ENCODE results near the gene ARHGAP12.
"Not testable (repeated sequence)": the region's sequence is repeated elsewhere in the genome, so short reads cannot be mapped to it uniquely, and the experiment has no call there.

ARHGAP12 gene

DNA sequence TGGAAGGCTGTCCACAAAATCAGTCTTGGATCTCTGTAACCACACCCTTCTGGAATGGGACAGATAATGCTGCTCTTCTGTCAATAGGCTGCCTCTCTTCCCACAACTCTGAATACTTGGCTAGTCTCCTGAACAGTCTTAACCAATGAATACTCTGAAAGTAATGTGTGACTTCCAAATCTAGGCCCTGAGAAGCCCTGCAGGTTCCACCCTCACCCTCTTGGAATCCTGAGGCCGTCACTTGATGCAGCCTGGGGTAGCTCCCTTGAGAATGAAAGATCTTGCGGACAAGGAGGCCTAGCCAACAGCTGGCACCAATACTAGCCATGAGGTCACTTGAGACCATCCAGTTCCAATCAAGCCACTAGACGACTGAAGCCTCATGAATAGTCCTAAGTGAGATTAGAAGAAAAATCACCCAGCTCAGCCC is 109.2 kb downstream of the ARHGAP12 start:
- FAIRE-seq, result no peak

DNA sequence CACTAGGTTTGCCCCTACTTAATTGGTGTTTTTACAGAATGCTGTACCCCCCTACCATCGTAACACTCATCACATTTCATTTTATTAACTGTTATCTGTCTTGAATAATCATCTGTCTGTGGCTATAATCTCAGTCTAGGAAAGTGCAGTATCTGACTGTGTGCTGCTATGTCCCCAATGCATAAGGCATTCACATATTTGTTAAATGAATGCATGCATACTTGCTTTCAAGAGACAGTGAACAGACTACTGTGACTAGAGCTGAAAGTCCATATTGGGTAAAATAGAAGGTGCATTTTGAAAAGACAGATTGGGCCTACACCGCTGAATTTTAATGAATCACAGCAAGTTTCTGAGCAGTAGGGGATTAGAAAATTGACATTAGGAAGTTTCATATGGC is 112.3 kb downstream of the ARHGAP12 start:
- no peak for FAIRE-seq

DNA sequence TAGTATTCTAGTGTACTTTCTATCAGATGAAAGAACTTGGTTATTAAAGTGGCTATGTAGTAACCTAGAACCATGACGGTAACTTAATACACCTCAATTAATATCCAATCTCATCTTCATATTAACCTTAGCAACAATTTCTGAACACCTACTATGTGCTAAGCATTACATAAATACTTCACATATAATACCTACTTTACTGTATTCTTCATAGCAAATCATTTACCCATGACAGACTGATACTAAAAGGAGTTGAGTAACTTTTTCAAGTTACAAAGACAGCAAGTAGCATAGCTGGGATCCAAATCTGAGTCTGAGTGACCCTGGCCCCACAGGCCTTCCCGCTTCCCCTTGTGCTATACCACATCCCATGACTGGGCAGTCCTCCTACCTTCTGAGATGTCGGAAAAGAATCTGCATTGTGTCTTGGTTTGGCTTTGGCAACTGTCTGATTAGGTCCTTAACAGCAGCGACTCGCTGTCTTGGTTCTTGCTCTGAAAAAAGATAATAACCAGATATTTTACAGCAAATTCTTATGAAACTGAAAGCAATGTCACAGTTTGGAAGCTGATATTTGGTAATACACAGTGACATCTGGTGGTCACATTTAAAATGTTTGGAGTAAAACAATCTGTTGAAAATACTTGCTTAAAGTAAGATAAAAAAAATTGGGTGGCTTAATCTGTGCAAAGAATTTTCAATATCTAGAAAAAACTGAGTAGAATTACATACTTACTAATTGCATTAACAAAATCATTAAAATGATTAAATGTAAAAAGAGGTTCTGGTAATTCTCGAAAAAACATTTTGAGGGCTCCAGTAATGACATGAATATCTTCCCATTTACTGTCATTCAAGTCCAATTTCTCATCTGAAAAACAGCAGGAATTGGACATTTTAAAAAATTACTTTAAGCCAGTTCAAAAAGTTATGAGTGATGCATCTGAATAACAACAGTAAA is 120.1 kb downstream of the ARHGAP12 start:
- FAIRE-seq, result peak; percentile 99

DNA sequence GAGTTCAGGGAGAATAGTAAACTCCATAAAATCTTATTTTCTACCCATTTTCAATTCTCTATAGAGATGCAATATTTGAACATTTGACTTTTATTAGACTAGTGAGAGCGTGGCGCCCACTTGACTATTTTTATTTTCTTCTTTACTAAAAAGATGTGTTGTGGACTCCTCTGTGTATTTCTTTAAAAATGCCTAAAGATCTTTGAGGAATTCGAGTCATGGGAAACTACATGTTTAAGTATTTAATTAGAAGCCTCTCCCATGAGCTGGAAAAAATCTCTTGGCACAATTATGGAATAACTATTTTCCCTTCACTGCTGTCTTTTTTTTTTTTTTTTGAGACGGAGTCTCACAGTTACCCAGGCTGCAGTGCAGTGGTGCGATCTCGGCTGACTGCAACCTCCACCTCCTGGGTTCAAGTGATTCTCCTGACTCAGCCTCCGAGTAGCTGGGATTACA is 124.2 kb downstream of the ARHGAP12 start:
- no peak for FAIRE-seq

DNA sequence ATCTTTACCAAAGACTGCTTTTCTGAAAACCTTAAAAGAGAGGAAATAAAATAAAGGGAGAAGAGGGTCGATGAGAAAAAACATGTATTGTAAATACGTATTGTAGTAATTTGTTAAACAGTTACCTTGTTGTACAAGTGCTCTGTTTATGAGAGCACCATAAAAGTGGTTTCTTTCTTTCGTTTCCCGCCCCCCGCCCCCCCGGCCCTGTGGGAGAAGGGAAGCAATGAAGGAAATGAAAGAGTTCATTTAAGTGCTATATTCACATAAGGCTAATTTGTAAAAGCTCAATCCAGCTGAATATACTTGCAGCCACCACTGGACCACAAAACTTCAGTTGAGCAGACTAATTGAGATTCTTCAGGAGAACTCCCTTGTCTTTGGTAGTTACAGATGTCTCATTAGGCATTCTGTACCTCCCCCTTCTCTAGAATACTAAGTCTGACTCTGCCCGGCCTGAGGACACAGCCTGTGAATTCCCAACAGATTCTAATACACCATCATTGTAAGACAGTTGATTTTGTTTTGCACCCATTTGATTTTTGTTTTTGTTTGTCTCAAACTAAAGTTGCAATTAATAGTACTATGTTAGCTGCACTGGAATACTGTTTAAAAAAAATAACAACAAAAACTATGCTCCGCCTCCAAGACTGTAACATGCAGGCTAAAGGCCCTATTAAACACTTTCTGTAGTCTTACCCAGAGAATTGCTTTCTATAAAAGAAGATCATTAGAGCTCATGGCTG is 124.9 kb downstream of the ARHGAP12 start:
- peak; percentile 9 for FAIRE-seq

DNA sequence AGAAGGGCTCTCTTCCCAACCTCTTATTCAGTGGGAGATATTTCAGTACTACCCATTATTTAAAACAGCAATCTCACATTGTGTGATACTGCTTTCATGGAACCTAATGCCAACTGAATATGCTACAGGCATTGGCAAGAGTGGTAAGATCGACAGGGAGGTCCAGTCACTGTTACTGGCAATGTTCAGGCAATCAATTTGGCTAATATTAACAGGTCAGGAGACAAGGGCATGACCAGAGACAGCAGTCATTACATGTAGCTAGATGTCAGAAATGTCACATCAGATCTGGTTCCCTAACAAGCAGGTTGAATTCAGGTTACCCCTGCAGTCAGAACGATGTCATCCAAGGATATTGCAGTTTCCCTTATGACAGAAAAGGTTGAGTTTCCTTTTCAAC is 129.4 kb downstream of the ARHGAP12 start:
- no peak for FAIRE-seq

DNA sequence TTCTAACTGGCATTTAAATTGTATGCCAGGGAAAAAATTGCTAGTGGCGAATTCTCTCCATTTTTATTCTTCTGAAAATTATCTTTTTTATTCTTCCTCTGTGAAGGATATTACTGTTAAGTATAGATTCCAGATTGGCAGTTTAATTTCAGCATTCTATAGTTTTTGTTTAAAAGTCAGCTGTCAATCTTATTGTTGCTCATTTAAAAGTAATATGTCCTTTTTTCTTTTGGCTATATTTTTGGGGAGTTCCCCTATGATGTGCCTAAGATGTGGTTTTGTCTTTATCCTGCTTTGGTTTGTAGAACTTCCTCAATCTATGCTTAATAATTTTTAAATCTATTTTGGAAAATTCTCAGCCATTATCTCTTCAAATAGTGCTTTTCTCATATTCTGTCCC is 135.9 kb downstream of the ARHGAP12 start:
- no peak for FAIRE-seq

DNA sequence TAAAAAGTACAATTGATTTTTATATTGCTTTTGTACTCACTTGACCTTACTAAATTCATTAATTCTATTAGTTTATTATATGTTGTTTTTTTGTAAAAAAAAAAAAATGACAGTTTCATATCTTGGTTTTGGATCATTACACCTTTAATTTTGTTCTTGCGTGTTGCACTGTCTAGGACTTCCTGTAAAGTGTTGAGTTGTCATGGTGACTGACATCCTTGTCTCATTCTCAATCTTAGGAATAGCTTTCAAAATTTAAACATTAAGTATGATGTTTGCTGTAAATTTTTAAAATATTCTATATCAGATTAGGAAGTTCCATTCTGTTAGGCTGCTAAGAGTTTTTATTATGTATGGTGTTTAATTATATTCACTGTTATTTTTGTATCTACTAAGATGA is 139.1 kb downstream of the ARHGAP12 start:
- FAIRE-seq, result peak; percentile 17

DNA sequence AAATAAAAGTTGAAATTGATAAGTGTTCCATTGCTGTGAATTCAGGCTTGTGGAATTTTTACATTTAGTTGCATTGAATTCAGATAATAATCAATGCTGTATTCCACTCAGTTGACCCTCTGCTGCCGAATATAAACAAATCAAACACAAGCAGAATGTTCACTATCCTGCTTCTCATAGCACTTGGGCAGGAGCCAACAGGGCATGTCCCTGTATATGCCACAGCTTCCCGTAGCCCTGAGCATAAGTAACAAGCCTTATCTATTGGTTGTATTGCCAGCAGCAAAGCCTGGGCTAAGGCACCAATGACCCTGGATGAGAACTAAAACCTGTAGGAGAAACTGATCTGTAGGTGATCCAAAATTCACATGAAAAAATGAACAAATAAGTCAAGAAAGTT is 145.9 kb downstream of the ARHGAP12 start:
- no peak for FAIRE-seq

DNA sequence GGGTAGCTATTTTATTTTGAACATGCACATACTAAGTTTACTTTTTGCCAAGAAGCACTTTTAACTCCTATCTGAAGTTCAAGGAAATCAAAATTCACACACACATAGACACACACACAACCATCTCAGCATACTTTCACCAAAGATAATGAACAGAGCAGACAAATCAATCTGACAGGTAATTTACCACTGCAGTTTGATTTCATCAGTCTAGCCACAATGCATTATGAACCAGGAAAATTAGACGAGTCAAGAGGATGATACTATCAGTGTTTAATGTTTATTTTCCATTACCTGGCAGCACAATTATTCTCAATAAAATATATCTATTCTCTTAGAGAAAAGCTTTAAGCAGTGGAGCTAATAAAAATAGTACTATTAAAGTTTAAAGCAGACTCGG is 147.9 kb downstream of the ARHGAP12 start:
- FAIRE-seq, result no peak

DNA sequence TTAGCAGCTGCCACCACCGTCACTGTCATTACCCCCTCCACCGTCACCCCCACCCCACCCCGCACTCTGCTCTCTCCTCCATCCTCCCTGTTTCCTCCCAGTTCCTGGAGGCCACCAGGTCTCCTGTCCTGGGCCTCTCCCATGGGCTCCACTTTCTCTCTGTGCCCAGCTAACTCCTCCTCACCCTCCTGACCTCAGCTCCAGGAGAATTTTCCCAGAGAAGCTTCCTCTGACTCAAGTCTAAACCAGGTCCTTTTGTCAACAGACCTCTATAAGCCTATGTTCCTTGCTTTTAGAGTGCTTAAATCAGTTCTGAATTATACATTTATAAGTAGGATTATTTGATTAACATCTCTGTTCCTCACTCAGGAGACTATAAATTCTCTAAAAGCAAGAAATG is 150.0 kb downstream of the ARHGAP12 start:
- FAIRE-seq, result no peak

DNA sequence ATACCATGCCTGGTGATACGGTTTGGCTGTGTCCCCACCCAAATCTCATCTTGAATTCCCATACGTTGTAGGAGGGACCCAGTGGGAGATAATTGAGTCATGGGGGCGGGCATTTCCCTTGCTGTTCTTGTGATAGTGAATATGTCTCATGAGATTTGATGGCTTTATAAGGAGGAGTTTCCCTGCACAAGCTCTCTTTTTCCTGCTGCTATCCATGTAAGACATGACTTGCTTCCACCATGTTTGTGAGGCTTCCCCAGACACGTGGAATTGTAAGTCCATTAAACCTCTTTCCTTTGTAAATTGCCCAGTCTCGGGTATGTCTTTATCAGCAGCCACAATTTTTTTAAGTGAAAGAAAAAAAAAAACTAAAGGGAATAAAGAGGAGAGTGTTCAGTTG is 152.5 kb downstream of the ARHGAP12 start:
- no peak for FAIRE-seq

DNA sequence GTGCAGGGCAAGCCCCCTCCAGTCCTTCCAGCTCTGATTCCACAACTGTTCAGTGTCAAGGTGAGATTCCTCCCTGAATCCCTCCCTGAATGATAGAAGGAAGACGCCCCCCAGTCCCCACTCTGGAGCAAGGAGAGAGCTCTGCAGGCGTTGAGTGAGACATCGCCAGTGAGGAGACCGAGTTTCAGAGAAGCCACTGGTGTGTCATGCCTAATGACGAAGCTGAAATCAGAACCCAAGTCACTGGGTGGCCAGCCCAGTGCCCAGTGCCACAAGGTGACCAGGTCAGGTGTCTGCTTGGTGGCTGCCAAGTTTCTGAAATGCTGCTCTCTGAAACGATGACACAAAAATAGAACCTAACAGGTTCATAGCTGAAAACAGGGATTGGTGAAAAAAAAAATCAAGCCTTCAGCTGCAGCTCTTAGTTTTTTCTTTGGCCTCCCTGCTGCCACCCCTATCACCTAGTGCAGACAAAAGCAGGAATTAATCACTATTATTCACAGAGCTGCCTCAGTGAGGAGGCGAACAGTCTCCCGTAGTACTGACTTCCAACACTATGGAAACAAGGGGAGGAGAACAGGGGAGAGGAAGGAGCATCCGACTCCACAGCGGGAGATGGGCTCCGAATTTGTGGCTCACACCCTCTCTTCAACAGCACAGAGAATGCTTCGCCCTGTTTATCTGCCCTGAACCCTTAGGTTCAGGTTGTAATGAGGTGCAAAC is 153.5 kb downstream of the ARHGAP12 start:
- no peak for FAIRE-seq

DNA sequence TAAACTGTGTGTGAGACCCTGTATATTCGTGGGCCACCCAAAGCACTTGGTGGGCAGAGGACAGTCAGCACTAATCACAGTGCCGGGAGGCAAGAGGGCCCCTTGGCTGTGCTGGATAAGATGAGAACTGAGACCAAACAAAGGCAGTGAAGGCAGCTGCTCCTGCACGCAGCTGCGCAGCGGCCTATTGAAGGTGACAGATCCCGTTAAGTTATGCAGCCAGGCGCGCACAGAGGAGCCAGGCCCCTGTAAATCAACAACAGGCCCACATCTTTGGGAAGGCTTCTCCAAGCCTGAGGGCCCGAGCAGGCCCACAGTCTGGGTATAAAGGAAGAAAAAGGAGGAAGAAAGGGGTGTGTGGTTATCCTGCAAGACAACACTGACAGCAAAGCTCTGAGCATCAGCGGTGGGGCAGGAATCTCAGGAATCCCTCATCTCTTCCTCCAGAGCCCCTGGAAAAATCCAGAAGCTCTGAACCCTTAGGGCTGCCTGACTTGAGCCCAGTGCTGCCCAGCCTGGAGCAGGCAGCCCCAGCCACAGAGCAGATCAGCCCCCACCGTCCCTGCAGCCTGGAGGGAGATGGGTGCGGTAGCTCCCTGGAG is 154.2 kb downstream of the ARHGAP12 start:
- no peak for FAIRE-seq

DNA sequence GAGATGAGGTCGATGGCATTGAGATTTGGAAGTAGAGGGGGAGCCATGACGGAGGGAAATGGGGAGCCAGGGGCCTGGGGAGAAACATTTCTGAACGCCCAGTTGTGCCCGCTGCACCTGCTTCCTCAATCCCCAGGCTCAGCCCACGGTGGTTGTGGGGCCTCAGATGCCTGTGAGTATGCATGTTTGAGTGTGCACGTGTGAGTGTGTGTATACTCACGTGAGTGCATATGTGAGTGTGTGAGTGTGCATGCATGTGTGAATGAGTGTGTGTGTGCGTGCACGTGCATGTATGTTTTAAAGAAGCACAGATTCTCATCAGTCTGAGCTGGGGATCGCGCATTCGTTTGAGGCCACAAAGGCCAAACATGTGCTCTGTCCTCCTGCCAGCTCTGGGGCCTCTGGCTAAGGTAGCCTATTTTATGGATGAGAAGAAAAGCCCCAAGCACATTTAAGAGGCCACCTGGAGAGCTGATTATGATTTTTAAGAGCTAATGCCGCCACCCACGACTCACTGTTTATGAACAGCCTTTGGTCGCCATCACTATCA is 154.8 kb downstream of the ARHGAP12 start:
- FAIRE-seq, result no peak

DNA sequence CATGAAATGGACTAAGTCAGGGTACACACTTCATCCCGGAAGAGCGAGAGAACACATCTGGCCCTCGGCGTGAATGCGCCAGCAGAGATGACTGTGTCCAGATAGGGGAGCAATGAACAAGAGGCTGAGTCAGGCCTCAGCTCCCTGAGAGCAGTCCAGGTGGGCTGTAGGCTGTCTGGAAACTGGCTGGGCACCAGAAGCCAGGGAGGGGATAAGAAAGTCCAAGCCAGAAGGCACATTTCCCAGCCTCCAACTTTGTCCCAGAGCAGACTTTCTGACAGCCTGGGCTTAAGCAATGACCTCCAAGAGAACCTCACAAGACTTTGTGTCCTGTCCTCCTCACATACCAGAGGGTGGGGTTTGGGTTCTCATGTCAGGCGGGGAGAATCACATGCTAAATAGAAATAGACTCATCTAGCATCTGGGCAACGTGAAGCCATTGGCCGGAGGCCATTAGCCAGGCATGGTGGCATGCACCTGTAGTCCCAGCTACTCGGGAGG is 157.2 kb downstream of the ARHGAP12 start:
- no peak for FAIRE-seq

DNA sequence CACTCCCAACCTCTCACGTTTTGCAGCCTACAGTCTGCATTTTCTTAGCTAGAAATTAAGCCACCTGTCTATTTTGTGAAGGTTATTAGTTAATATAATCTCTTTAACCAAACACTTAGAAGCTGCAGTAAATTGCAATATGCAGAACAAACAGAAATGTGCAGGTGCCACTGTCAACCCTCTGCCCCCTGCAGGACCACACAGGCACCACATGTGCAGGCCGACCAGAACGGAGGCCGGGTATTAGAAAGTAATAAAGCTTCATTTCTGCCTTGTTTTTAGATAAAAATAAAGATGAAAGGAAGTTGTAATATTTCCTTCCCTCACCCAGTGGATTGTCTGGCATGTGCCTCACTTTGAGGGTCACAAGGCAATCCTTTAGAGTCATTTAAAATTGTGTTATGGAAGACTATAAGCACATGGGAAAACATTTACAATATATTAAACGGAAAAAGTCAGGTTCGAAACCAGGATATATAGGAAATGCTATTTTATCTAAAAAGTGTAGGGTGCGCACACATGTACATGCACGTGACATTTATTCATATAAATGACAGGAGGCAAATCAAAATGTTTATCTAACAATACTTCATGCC is 158.2 kb downstream of the ARHGAP12 start:
- peak; percentile 13 for FAIRE-seq

DNA sequence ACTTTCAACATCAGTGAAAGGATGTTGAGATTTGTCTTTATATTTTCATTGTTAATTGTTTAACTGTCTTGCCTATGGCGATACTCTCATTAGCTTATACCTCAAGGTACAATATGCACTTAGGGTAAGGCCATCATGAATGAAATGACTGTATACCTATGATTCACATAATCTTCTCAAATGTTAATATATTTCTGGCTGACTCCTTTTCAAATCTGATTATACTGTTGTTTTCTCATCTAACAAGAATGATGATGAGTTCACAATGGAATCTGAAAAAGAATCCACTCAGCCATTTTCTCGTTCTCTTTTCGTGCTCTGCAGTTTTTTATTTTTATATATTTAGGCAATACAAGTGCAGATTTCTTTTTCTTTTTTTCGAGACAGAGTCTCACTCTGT is 159.1 kb downstream of the ARHGAP12 start:
- FAIRE-seq, result no peak

DNA sequence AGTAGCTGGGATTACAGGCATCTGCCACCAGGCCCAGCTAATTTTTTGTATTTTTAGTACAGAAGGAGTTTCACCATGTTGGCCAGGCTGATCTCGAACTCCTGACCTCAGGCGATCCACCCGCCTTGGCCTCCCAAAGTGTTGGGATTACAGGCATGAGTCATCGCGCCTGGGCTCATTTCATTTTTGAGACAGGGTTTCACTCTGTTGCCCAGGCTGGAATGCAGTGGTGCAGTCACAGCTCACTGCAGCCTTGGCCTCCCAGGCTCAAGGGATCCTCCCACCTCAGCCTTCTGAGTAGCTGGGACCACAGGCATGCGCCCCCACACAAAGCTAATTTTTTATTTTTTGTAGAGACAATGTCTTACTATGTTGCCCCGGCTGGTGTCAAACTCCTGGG is 159.7 kb downstream of the ARHGAP12 start:
- not testable (repeated sequence) for FAIRE-seq

DNA sequence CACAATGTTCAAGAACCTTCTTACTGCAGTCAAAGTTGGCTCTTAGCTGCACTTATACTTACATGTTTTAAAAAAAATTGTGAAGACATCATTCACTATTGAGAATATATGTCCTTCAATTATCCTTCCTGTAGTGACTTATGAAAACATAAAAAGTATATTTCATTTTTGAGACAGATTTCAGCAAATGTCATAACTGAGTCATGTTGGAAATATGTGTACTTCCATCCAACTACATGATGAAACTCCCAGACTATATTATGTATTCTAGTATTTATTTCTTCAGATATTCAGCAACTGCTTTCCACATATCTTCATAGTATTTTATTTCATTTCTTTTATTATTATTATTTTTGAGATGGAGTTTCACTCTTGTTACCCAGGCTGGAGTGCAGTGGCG is 160.2 kb downstream of the ARHGAP12 start:
- FAIRE-seq, result no peak

DNA sequence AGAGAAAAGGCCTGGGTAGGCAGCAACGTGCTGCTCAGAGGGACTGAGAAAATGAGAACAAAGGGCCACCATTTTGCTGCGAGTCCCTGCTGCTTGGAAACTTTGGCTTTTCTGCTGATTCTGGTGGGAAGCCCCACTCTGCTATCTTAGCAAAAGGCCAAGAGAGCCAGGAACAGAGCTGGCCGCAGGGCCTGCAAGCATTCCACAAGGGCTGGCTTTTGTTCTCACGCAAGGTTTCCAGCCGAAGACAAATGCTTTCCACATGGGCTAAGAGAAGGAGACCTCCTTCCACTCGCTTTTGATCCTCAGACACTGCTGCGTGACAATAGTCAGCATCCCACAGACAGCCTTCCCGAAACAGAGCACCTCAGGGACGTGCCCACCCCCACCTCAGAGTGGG is 163.1 kb downstream of the ARHGAP12 start:
- no peak for FAIRE-seq

DNA sequence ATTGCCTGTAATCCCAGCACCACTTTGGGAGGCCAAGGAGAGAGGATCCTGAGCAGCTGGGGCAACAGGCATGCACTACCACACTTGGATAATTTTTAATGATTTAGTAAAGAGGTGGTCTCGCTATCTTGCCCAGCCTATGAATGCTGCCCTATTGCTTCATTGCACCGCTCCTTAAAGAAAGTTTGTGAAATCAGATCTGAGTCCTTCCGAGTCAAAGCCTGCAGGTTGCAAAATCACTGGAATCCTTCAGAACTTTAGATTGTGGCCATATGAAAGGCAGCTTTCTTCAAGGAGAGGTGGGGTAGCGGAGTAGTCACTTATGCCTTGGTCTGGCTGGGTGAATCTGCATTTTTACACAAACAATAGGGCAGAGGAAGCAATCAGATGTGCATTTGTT is 166.3 kb downstream of the ARHGAP12 start:
- FAIRE-seq, result no peak

Data from islet of Langerhans (tissue), 1 donor.